ENCODE results near the gene SKAP1. TPM values are rescaled to one million over a fixed set of nuclear protein-coding genes. Genes with fewer than 3 reads are reported as not detected.

Gene SKAP1
- total RNA-seq, 4 donors from 2014 or later = 1.2 to 6.4 (median 4.9) TPM; not detected in 1

GRCh38 chr17:48310748-48311213 lies 119.2 kb downstream of the SKAP1 start:
- TF ChIP-seq CTCF (IDR thresholded peaks at IDR 0.05) = no peak
- no peaks in the 10 kb centered on the region for H3K36me3 ChIP-seq
- in situ Hi-C loops (cut with MboI; ENCODE audit: low pct_ligation_motif_present in 1 of 4, low pct_unique_long_range_greater_than_20kb in 1 of 4, low sequenced_read_pairs in 3 of 4) = no loop called here
- no peak for DNase-seq
- intact Hi-C loops (cut with DNase I; ENCODE audit: low total_unique reads) = no loop called here
- H3K4me1 ChIP-seq = peaks cover 0 to 6% (median 2%) of the 10 kb centered on the region in 4 donors
- H3K27ac ChIP-seq = no peak overlapping the region
- WGBS, 2 donors (ENCODE audit: low coverage in 1 of 2) = 12 to 54% methylated on average over 5 to 16 of the region's 16 CpGs
- no peaks in the 10 kb centered on the region for H3K9me3 ChIP-seq
- no peak overlapping the region for H3K4me3 ChIP-seq
- H3K27me3 ChIP-seq = peaks cover 80% of the 10 kb centered on the region

DNA sequence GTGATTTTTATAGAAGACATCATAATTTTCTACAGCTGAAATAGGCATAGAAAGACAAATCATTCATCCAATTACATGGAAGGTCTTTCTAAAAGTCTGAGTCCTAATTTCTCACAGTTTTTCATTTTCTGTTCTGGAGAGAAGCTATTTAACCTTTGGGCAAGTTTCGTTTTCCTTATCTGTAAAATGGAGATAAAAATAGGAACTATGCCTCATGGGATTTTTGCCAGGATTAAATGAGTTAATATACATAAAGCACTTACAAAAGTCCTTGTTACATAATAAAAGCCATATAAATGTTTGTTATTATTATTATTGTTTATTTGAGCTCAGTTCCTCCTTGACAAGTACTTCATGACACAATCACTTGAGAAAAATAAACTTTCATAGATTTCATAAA lies 121.4 kb downstream of the SKAP1 start:
- no peak overlapping the region for H3K27ac ChIP-seq
- peaks cover 71% of the 10 kb centered on the region for H3K27me3 ChIP-seq
- no peak for TF ChIP-seq CTCF (IDR thresholded peaks at IDR 0.05)
- no peak for TF ChIP-seq EP300 (IDR thresholded peaks at IDR 0.05; ENCODE audit: low read depth)
- no peak for TF ChIP-seq POLR2A (IDR thresholded peaks at IDR 0.05)
- no peak for TF ChIP-seq POLR2AphosphoS5 (IDR thresholded peaks at IDR 0.05)
- H3K36me3 ChIP-seq = no peaks in the 10 kb centered on the region
- no peak overlapping the region for H3K4me3 ChIP-seq
- no peaks in the 10 kb centered on the region for H3K9me3 ChIP-seq
- H3K4me1 ChIP-seq = peaks cover 0 to 6% (median 2%) of the 10 kb centered on the region in 4 donors
- intact Hi-C loops (cut with DNase I; ENCODE audit: low total_unique reads) (no loop called here), in situ Hi-C loops (cut with MboI; ENCODE audit: low pct_ligation_motif_present in 1 of 4, low pct_unique_long_range_greater_than_20kb in 1 of 4, low sequenced_read_pairs in 3 of 4) (no loop called here)
- DNase-seq = no peak
- WGBS, 2 donors (ENCODE audit: low coverage in 1 of 2) = 39 to 50% methylated on average over 1 of the region's 1 CpG

DNA sequence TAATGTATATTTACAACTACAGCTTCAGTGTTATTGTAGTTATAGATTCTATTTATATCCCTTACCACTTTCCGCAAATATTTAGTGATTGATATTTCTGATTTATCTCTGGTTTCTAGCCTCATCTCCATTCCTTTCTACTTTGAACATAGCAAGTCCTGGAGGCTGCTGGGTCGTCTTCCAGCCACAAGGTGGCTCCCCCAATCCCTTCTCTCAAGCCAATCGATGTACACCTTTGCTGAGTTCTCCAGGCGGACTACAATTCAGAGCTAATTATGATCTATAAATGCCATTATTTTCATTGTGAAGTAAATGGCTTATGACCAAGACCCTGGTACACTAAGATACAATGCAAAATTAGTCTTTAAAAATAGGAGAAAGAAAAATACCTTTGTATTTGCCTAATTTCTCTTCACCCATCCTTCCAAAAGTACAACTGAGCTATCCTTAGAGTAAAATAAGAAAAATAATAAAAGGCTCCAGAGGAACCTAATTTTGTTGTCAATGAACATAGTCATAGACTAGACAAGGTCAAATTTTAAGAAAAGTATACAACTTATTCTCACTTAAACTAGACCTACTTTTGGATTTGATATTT lies 122.1 kb downstream of the SKAP1 start:
- peak; percentile 64 for DNase-seq
- no peak overlapping the region for H3K27ac ChIP-seq
- H3K9me3 ChIP-seq = no peaks in the 10 kb centered on the region
- H3K36me3 ChIP-seq = no peaks in the 10 kb centered on the region
- no peak overlapping the region for H3K4me3 ChIP-seq
- in situ Hi-C loops (cut with MboI; ENCODE audit: low pct_ligation_motif_present in 1 of 4, low pct_unique_long_range_greater_than_20kb in 1 of 4, low sequenced_read_pairs in 3 of 4) (no loop called here), intact Hi-C loops (cut with DNase I; ENCODE audit: low total_unique reads) (no loop called here)
- no peak for TF ChIP-seq EP300 (IDR thresholded peaks at IDR 0.05; ENCODE audit: low read depth)
- no peak for TF ChIP-seq POLR2AphosphoS5 (IDR thresholded peaks at IDR 0.05)
- peak; percentile 71 to 85 (median 76) for TF ChIP-seq CTCF (IDR thresholded peaks at IDR 0.05)
- no peak for TF ChIP-seq POLR2A (IDR thresholded peaks at IDR 0.05)
- H3K27me3 ChIP-seq = peaks cover 65% of the 10 kb centered on the region
- peaks cover 0 to 6% (median 2%) of the 10 kb centered on the region in 4 donors for H3K4me1 ChIP-seq
- WGBS, 2 donors (ENCODE audit: low coverage in 1 of 2) = 20% methylated on average over 4 of the region's 4 CpGs

DNA sequence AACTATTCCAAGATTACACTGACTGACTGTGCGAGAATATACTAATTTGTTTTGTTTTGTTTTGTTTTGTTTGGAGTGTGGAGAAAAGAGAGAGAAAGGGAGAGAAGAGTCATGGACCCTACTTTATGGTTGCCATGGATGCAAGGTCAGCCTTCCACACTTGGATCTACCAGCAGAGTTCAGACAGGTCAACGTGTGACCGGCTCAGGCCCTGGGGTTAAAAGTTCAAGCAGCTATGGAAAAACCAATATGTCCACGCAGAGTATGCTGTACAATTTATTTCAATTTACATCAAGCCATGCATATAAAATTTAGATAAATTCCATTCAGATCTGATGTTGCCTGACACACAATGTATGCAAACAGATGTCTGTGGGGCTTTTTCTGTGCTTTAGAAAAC lies 122.8 kb downstream of the SKAP1 start:
- in situ Hi-C loops (cut with MboI; ENCODE audit: low pct_ligation_motif_present in 1 of 4, low pct_unique_long_range_greater_than_20kb in 1 of 4, low sequenced_read_pairs in 3 of 4) (no loop called here), intact Hi-C loops (cut with DNase I; ENCODE audit: low total_unique reads) (no loop called here)
- WGBS, 2 donors (ENCODE audit: low coverage in 1 of 2) = 75 to 83% methylated on average over 4 of the region's 4 CpGs
- peaks cover 63% of the 10 kb centered on the region for H3K27me3 ChIP-seq
- TF ChIP-seq POLR2AphosphoS5 (IDR thresholded peaks at IDR 0.05) (no peak), POLR2A (IDR thresholded peaks at IDR 0.05) (no peak)
- no peak overlapping the region for H3K4me3 ChIP-seq
- no peak overlapping the region for H3K27ac ChIP-seq
- no peak for DNase-seq
- H3K4me1 ChIP-seq = peaks cover 0 to 6% (median 2%) of the 10 kb centered on the region in 4 donors
- H3K36me3 ChIP-seq = no peaks in the 10 kb centered on the region
- no peaks in the 10 kb centered on the region for H3K9me3 ChIP-seq

GRCh38 chr17:48301002-48301401 lies 129.0 kb downstream of the SKAP1 start:
- TF ChIP-seq EP300 (IDR thresholded peaks at IDR 0.05; ENCODE audit: low read depth) (no peak), POLR2A (IDR thresholded peaks at IDR 0.05) (no peak), POLR2AphosphoS5 (IDR thresholded peaks at IDR 0.05) (no peak), CTCF (IDR thresholded peaks at IDR 0.05) (no peak)
- Histone ChIP-seq H3K36me3 (no peaks in the 10 kb centered on the region), H3K4me1 (peaks cover 0 to 20% (median 4%) of the 10 kb centered on the region in 4 donors), H3K4me3 (no peak overlapping the region), H3K27ac (no peak overlapping the region), H3K9me3 (no peaks in the 10 kb centered on the region), H3K27me3 (peaks cover 19% of the 10 kb centered on the region)
- DNase-seq = no peak
- in situ Hi-C loops (cut with MboI; ENCODE audit: low pct_ligation_motif_present in 1 of 4, low pct_unique_long_range_greater_than_20kb in 1 of 4, low sequenced_read_pairs in 3 of 4) = no loop called here
- intact Hi-C loops (cut with DNase I; ENCODE audit: low total_unique reads) = no loop called here
